ENCODE data around the gene ATP9A. TPM values are rescaled to one million over a fixed set of nuclear protein-coding genes. Genes with fewer than 3 reads are reported as not detected.

ATP9A gene
- total RNA-seq, 4 donors from 2014 or later, result 15.1 to 50.8 (median 30.0) TPM

DNA sequence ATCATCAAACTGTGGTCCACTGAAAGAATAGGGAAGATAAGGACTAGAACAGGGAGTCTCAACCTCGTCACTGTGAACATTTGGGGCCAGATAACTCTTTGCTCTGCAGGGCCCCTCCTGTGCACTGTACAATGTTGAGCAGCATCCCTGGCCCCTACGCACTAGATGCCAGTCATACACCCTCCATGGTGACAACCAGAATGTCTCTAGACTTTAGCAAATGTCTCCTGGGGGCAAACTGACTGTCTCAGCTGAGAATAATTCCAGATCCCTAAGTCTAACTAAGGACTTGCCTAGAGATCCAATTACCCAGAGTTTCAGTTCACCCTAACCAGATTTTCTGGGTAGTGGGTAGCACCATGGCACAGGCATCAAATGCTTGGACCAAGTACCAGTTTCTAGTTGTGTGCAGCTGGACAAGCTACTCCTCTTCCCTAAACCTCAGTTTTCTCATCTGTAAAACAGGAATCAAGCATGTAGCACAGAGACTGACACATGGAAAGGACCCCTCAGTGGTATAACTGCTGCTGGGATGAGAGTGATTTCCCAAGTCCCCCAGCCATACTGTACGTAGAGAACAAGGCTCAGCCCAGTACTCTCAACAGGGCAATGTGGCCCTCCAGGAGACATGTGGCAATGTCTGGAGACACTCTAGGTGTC lies 138.7 kb downstream of the ATP9A start:
- Histone ChIP-seq H3K27ac (peak overlapping the region; percentile 81 to 99), H3K4me1 (peaks cover 6 to 7% of the 10 kb centered on the region in 2 donors), H3K9me3 (no peaks in the 10 kb centered on the region), H3K4me3 (no peak overlapping the region), H3K27me3 (no peaks in the 10 kb centered on the region), H3K36me3 (no peaks in the 10 kb centered on the region)
- intact Hi-C loops (cut with DNase I; ENCODE audit: low total_unique reads), result no loop called here
- no peak for TF ChIP-seq POLR2A (IDR thresholded peaks at IDR 0.05)
- TF ChIP-seq, protein P1, sequence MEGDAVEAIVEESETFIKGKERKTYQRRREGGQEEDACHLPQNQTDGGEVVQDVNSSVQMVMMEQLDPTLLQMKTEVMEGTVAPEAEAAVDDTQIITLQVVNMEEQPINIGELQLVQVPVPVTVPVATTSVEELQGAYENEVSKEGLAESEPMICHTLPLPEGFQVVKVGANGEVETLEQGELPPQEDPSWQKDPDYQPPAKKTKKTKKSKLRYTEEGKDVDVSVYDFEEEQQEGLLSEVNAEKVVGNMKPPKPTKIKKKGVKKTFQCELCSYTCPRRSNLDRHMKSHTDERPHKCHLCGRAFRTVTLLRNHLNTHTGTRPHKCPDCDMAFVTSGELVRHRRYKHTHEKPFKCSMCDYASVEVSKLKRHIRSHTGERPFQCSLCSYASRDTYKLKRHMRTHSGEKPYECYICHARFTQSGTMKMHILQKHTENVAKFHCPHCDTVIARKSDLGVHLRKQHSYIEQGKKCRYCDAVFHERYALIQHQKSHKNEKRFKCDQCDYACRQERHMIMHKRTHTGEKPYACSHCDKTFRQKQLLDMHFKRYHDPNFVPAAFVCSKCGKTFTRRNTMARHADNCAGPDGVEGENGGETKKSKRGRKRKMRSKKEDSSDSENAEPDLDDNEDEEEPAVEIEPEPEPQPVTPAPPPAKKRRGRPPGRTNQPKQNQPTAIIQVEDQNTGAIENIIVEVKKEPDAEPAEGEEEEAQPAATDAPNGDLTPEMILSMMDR (IDR thresholded peaks at IDR 0.05), result no peak
- no peak for DNase-seq

DNA sequence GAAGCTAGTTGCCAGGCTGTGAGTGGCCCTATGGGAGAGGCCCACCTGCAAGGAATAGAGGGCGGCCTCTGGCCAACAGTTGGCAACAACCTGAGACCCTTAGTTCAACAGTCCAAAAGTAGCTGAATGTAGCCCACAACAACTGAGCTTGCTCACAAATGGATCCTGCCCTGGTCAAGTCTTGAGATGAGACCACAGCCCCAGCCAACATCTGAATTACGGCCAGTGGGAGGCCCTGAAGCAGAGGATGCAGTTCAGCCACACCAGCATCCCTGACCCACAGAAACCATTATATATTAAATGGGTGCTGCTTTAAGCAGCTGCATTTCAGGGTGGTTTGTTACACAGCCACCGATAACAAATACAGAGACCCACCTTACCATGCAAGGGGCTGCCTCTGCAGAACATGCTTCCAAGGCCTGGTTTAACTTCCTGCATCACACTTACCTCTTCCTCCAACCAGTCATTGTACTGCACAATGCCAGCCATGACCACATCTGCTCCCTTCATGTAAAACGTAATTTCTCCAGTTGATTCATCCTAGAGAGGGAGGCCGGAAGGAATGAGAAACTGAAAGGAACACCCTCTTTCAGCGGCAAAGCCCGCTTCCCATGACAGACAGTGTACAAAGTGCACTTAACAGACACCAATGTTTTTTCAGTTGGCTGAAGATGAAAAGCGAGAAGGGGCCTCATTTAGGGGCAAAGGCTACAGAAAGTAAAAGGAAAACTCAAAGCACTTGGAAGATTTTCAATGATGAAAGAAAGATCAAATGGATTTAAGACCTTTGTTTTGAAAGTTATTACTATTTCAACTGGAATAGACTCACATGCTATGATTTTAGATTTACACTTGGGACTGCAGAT lies 139.4 kb downstream of the ATP9A start:
- no peaks in the 10 kb centered on the region for H3K27me3 ChIP-seq
- H3K9me3 ChIP-seq, result no peaks in the 10 kb centered on the region
- H3K4me3 ChIP-seq, result no peak overlapping the region
- H3K4me1 ChIP-seq, result peaks cover 6 to 7% of the 10 kb centered on the region in 2 donors
- peak overlapping the region; percentile 81 to 99 for H3K27ac ChIP-seq
- DNase-seq, result peak in 1 of 2 donors; percentile 53
- H3K36me3 ChIP-seq, result no peaks in the 10 kb centered on the region
- no peak for TF ChIP-seq POLR2A (IDR thresholded peaks at IDR 0.05)
- TF ChIP-seq, protein P1 (IDR thresholded peaks at IDR 0.05), result no peak
- intact Hi-C loops (cut with DNase I; ENCODE audit: low total_unique reads), result no loop called here

DNA sequence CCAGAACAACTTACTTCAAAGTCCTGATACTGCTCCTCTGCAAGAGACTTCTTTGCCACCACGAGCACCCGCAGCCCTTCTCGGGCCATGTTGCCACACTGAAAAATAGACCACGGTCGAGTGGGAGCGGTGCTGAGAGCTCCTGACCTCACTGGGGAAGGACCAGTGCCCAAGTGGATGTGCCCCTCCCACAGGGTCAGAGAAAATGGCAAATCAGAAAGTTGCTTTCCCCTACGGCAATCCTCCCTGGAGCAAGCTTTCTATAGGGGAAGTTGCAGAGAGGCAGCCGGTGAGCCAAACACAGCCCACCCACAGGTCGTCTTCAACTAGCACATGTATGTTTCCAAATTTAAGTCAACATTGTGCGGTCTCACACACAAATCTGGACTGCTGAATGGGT lies 140.6 kb downstream of the ATP9A start:
- no peak for TF ChIP-seq POLR2A (IDR thresholded peaks at IDR 0.05)
- TF ChIP-seq, protein P1 (IDR thresholded peaks at IDR 0.05), result no peak
- Histone ChIP-seq H3K36me3 (no peaks in the 10 kb centered on the region), H3K4me1 (peaks cover 6 to 7% of the 10 kb centered on the region in 2 donors), H3K27ac (no peak overlapping the region), H3K4me3 (no peak overlapping the region), H3K9me3 (no peaks in the 10 kb centered on the region), H3K27me3 (no peaks in the 10 kb centered on the region)
- intact Hi-C loops (cut with DNase I; ENCODE audit: low total_unique reads), result no loop called here
- no peak for DNase-seq

DNA sequence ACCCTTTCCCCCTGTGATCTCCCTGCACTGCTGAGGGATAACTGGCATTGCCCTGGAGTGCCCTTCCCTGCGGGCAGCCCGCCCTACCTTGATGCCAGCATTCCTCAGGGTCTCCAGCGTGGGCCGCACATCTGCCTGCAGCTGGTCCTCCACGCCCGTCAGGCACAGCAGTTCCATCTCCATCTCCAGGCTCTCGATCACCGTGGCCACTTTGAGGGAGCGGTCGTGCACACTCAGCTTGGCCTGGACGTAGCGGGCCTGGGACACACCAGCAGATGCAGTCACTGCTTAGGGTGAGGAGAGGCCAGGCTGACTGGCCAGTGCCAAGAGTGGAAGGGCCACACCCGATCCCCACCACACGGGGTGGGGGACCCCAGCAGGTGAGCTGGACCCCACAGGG lies 143.1 kb downstream of the ATP9A start:
- no peaks in the 10 kb centered on the region for H3K9me3 ChIP-seq
- H3K36me3 ChIP-seq, result no peaks in the 10 kb centered on the region
- DNase-seq, result no peak
- no peak overlapping the region for H3K27ac ChIP-seq
- no peaks in the 10 kb centered on the region for H3K27me3 ChIP-seq
- H3K4me3 ChIP-seq, result no peak overlapping the region
- no peaks in the 10 kb centered on the region for H3K4me1 ChIP-seq
- intact Hi-C loops (cut with DNase I; ENCODE audit: low total_unique reads), result no loop called here
- TF ChIP-seq, protein P1 (IDR thresholded peaks at IDR 0.05), result no peak
- TF ChIP-seq POLR2A (IDR thresholded peaks at IDR 0.05), result no peak

DNA sequence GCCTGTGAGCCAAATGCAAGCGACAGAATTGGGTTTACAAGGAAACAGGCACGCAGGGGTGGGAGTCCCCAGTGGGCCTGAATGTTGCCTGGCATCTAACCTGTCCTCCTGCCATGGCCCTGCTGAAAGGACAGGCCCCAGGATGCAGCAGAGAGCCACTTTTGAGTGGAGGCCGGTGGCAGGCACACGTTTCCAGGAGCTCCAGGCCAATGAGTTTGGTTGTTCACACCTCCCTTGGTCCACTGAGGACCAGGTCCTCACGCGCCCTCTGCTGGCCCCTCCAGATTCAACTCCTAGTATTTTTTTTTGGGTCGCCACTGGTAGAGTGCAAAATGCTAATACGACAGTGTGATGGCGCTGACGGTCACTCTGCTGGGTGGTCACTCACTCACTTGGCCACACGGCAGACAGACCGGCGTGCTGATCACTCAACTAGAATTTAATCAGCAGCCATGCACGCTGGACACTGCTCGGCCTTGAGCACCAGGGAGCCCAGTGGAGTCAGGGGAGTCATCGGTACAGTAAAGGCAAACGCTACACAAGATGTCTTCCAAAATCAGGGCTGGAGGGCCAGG lies 143.9 kb downstream of the ATP9A start:
- Histone ChIP-seq H3K27me3 (no peaks in the 10 kb centered on the region), H3K4me1 (no peaks in the 10 kb centered on the region), H3K27ac (no peak overlapping the region), H3K4me3 (no peak overlapping the region), H3K9me3 (no peaks in the 10 kb centered on the region), H3K36me3 (no peaks in the 10 kb centered on the region)
- no peak for TF ChIP-seq POLR2A (IDR thresholded peaks at IDR 0.05)
- TF ChIP-seq, protein P1 (IDR thresholded peaks at IDR 0.05), result peak; percentile 32 to 54 (median 44)
- peak in 1 of 2 donors; percentile 37 for DNase-seq
- intact Hi-C loops (cut with DNase I; ENCODE audit: low total_unique reads), result no loop called here
